ENCODE measurements around the gene ABCC3. TPM values are rescaled to one million over a fixed set of nuclear protein-coding genes. Genes with fewer than 3 reads are reported as not detected.

ABCC3 gene
- total RNA-seq, 2 donors from 2014 or later, result 0.22 to 0.91 TPM

- TF ChIP-seq CTCF (conservative IDR thresholded peaks at IDR 0.05), result no peak
- H3K36me3 Mint-ChIP-seq (ENCODE audit: low read depth), result no peaks in the 10 kb centered on the region
- H3K4me3 Mint-ChIP-seq, result no peak overlapping the region
- H3K9me3 ChIP-seq (ENCODE audit: control insufficient read depth, low read length), result no peaks in the 10 kb centered on the region
- H3K4me3 ChIP-seq (ENCODE audit: low read length), result no peak overlapping the region
- H3K36me3 ChIP-seq (ENCODE audit: control insufficient read depth, insufficient read depth, low read length), result no peaks in the 10 kb centered on the region
- H3K4me1 Mint-ChIP-seq, result peaks cover 18% of the 10 kb centered on the region
- H3K27me3 ChIP-seq (ENCODE audit: control insufficient read depth, insufficient read depth, low read length, poor library complexity, severe bottlenecking), result no peaks in the 10 kb centered on the region
- DNase-seq, result no peak
- no peak overlapping the region for H3K9ac ChIP-seq (ENCODE audit: extremely low read depth, low read length, poor library complexity, severe bottlenecking)
- H3K27ac Mint-ChIP-seq, result no peak overlapping the region
- peaks cover 8% of the 10 kb centered on the region for H3K4me1 ChIP-seq (ENCODE audit: control insufficient read depth, insufficient read depth, low read length)
- no peaks in the 10 kb centered on the region for H3K9me3 Mint-ChIP-seq
- H3K27ac ChIP-seq (ENCODE audit: low read depth, low read length), result no peak overlapping the region
- no peaks in the 10 kb centered on the region for H3K27me3 Mint-ChIP-seq (ENCODE audit: insufficient read depth)
- 100% methylated on average over 1 of the region's 1 CpG; no CpG with 5 or more reads in 1 of the 2 experiments for WGBS, 2 experiments (ENCODE audit: insufficient coverage in 1 of 2, insufficient read length in 1 of 2)
Measured at GRCh38 chr17:50685334-50685665, 50.6 kb downstream of the ABCC3 start.

- H3K4me3 ChIP-seq (ENCODE audit: low read length), result no peak overlapping the region
- H3K4me3 Mint-ChIP-seq, result no peak overlapping the region
- H3K27ac ChIP-seq (ENCODE audit: low read depth, low read length), result no peak overlapping the region
- H3K27me3 ChIP-seq (ENCODE audit: control insufficient read depth, insufficient read depth, low read length, poor library complexity, severe bottlenecking), result no peaks in the 10 kb centered on the region
- no peak overlapping the region for H3K9ac ChIP-seq (ENCODE audit: extremely low read depth, low read length, poor library complexity, severe bottlenecking)
- no peaks in the 10 kb centered on the region for H3K27me3 Mint-ChIP-seq (ENCODE audit: insufficient read depth)
- 90 to 93% methylated on average over 16 to 17 of the region's 17 CpGs for WGBS, 2 experiments (ENCODE audit: insufficient coverage in 1 of 2, insufficient read length in 1 of 2)
- H3K4me1 ChIP-seq (ENCODE audit: control insufficient read depth, insufficient read depth, low read length), result peaks cover 8% of the 10 kb centered on the region
- peaks cover 18% of the 10 kb centered on the region for H3K4me1 Mint-ChIP-seq
- H3K9me3 Mint-ChIP-seq, result no peaks in the 10 kb centered on the region
- H3K9me3 ChIP-seq (ENCODE audit: control insufficient read depth, low read length), result no peaks in the 10 kb centered on the region
- no peaks in the 10 kb centered on the region for H3K36me3 Mint-ChIP-seq (ENCODE audit: low read depth)
- no peak for TF ChIP-seq CTCF (conservative IDR thresholded peaks at IDR 0.05)
- DNase-seq, result no peak
- H3K36me3 ChIP-seq (ENCODE audit: control insufficient read depth, insufficient read depth, low read length), result no peaks in the 10 kb centered on the region
- peak overlapping the region; percentile 82 for H3K27ac Mint-ChIP-seq
Measured at GRCh38 chr17:50685691-50686493, 51.2 kb downstream of the ABCC3 start.

GRCh38 chr17:50686494-50687199 lies 52.0 kb downstream of the ABCC3 start:
- peak; percentile 84 for DNase-seq
- no peak for TF ChIP-seq CTCF (conservative IDR thresholded peaks at IDR 0.05)
- Histone ChIP-seq H3K27me3 (ENCODE audit: control insufficient read depth, insufficient read depth, low read length, poor library complexity, severe bottlenecking) (no peaks in the 10 kb centered on the region), H3K9me3 (ENCODE audit: control insufficient read depth, low read length) (no peaks in the 10 kb centered on the region), H3K9ac (ENCODE audit: extremely low read depth, low read length, poor library complexity, severe bottlenecking) (no peak overlapping the region), H3K36me3 (ENCODE audit: control insufficient read depth, insufficient read depth, low read length) (no peaks in the 10 kb centered on the region), H3K4me3 (ENCODE audit: low read length) (no peak overlapping the region), H3K27ac (ENCODE audit: low read depth, low read length) (no peak overlapping the region), H3K4me1 (ENCODE audit: control insufficient read depth, insufficient read depth, low read length) (peaks cover 8% of the 10 kb centered on the region)
- Mint-ChIP-seq H3K4me3 (no peak overlapping the region), H3K4me1 (peaks cover 14% of the 10 kb centered on the region), H3K36me3 (ENCODE audit: low read depth) (no peaks in the 10 kb centered on the region), H3K27ac (peak overlapping the region; percentile 82), H3K9me3 (no peaks in the 10 kb centered on the region), H3K27me3 (ENCODE audit: insufficient read depth) (no peaks in the 10 kb centered on the region)
- 53 to 78% methylated on average over 8 to 14 of the region's 14 CpGs for WGBS, 2 experiments (ENCODE audit: insufficient coverage in 1 of 2, insufficient read length in 1 of 2)
